ENCODE measurements around the gene CEP135. TPM values are rescaled to one million over a fixed set of nuclear protein-coding genes. Genes with fewer than 3 reads are reported as not detected.

CEP135 gene
- total and polyA plus RNA-seq, 7 donors: 0.92 to 8.6 (median 4.3) TPM

- intact Hi-C loops (cut with DNase I): no loop called here
- Histone ChIP-seq H3K4me3 (no peak overlapping the region), H3K27me3 (peaks cover 0 to 3% (median 0%) of the 10 kb centered on the region in 3 donors), H3K4me1 (no peaks in the 10 kb centered on the region), H3K36me3 (no peaks in the 10 kb centered on the region), H3K9me3 (no peaks in the 10 kb centered on the region), H3K27ac (no peak overlapping the region)
- TF ChIP-seq POLR2A (IDR thresholded peaks at IDR 0.05): no peak
- no peak for TF ChIP-seq EP300 (IDR thresholded peaks at IDR 0.05)
- TF ChIP-seq POLR2AphosphoS5 (IDR thresholded peaks at IDR 0.05): no peak
- TF ChIP-seq CTCF (IDR thresholded peaks at IDR 0.05): no peak
- DNase-seq: no peak
- 76 to 78% methylated on average over 2 of the region's 2 CpGs for WGBS, 2 donors
Measured at GRCh38 chr4:56040842-56041241, 92.1 kb downstream of the CEP135 start.

- H3K9me3 ChIP-seq: no peaks in the 10 kb centered on the region
- no peak overlapping the region for H3K4me3 ChIP-seq
- no peak for DNase-seq
- no peaks in the 10 kb centered on the region for H3K4me1 ChIP-seq
- no peaks in the 10 kb centered on the region for H3K36me3 ChIP-seq
- peaks cover 0 to 3% (median 0%) of the 10 kb centered on the region in 3 donors for H3K27me3 ChIP-seq
- 83 to 94% methylated on average over 1 of the region's 1 CpG for WGBS, 2 donors
- intact Hi-C loops (cut with DNase I): no loop called here
- TF ChIP-seq POLR2A (IDR thresholded peaks at IDR 0.05) (no peak), EP300 (IDR thresholded peaks at IDR 0.05) (no peak)
- H3K27ac ChIP-seq: no peak overlapping the region
Measured at GRCh38 chr4:56042225-56042624, 93.5 kb downstream of the CEP135 start.

- TF ChIP-seq CTCF (IDR thresholded peaks at IDR 0.05) (no peak), EP300 (IDR thresholded peaks at IDR 0.05) (no peak), POLR2AphosphoS5 (IDR thresholded peaks at IDR 0.05) (no peak), POLR2A (IDR thresholded peaks at IDR 0.05) (no peak)
- no peaks in the 10 kb centered on the region for H3K9me3 ChIP-seq
- H3K27ac ChIP-seq: peak overlapping the region in 2 of 4 donors; percentile 61 to 64
- intact Hi-C loops (cut with DNase I): no loop called here
- no peak for DNase-seq
- no peaks in the 10 kb centered on the region for H3K36me3 ChIP-seq
- H3K4me1 ChIP-seq: peaks cover 0 to 18% (median 17%) of the 10 kb centered on the region in 4 donors
- WGBS, 2 donors: 9 to 12% methylated on average over 5 of the region's 5 CpGs
- peak overlapping the region in 3 of 4 donors; percentile 59 to 74 (median 69) for H3K4me3 ChIP-seq
- peaks cover 0 to 18% (median 5%) of the 10 kb centered on the region in 3 donors for H3K27me3 ChIP-seq
Measured at GRCh38 chr4:56048383-56048701, 99.6 kb downstream of the CEP135 start.

- H3K4me1 ChIP-seq: peaks cover 0 to 18% (median 17%) of the 10 kb centered on the region in 4 donors
- no peaks in the 10 kb centered on the region for H3K9me3 ChIP-seq
- intact Hi-C loops (cut with DNase I): no loop called here
- peak; percentile 65 for DNase-seq
- H3K36me3 ChIP-seq: no peaks in the 10 kb centered on the region
- peak overlapping the region in 3 of 4 donors; percentile 57 to 64 (median 61) for H3K27ac ChIP-seq
- 0% methylated on average over 81 of the region's 81 CpGs for WGBS, 2 donors
- peak overlapping the region; percentile 21 to 74 (median 64) for H3K4me3 ChIP-seq
- H3K27me3 ChIP-seq: peaks cover 0 to 18% (median 5%) of the 10 kb centered on the region in 3 donors
- TF ChIP-seq EP300 (IDR thresholded peaks at IDR 0.05) (no peak), CTCF (IDR thresholded peaks at IDR 0.05) (no peak), POLR2A (IDR thresholded peaks at IDR 0.05) (no peak), POLR2AphosphoS5 (IDR thresholded peaks at IDR 0.05) (no peak)
Measured at GRCh38 chr4:56048702-56049431, 100.1 kb downstream of the CEP135 start.

GRCh38 chr4:56050625-56051024, 101.9 kb downstream of the CEP135 start:
- 37 to 53% methylated on average over 2 of the region's 2 CpGs for WGBS, 2 donors
- intact Hi-C loops (cut with DNase I): no loop called here
- peaks cover 0 to 18% (median 5%) of the 10 kb centered on the region in 3 donors for H3K27me3 ChIP-seq
- TF ChIP-seq POLR2AphosphoS5 (IDR thresholded peaks at IDR 0.05): no peak
- no peak for TF ChIP-seq POLR2A (IDR thresholded peaks at IDR 0.05)
- H3K27ac ChIP-seq: no peak overlapping the region
- DNase-seq: no peak
- peak overlapping the region in 1 of 4 donors; percentile 69 for H3K4me3 ChIP-seq
- no peaks in the 10 kb centered on the region for H3K9me3 ChIP-seq
- no peaks in the 10 kb centered on the region for H3K36me3 ChIP-seq
- peaks cover 0 to 18% (median 17%) of the 10 kb centered on the region in 4 donors for H3K4me1 ChIP-seq

Data from sigmoid colon (tissue), 7 donors.